ENCODE results near the gene MYH14. TPM values are rescaled to one million over a fixed set of nuclear protein-coding genes. Genes with fewer than 3 reads are reported as not detected.

MYH14 gene
- total and polyA plus RNA-seq, 2 of the 13 experiments (the other 11 are each of a cell fraction or from before 2014, with no cell fraction given): 5.5 to 5.8 TPM

DNA sequence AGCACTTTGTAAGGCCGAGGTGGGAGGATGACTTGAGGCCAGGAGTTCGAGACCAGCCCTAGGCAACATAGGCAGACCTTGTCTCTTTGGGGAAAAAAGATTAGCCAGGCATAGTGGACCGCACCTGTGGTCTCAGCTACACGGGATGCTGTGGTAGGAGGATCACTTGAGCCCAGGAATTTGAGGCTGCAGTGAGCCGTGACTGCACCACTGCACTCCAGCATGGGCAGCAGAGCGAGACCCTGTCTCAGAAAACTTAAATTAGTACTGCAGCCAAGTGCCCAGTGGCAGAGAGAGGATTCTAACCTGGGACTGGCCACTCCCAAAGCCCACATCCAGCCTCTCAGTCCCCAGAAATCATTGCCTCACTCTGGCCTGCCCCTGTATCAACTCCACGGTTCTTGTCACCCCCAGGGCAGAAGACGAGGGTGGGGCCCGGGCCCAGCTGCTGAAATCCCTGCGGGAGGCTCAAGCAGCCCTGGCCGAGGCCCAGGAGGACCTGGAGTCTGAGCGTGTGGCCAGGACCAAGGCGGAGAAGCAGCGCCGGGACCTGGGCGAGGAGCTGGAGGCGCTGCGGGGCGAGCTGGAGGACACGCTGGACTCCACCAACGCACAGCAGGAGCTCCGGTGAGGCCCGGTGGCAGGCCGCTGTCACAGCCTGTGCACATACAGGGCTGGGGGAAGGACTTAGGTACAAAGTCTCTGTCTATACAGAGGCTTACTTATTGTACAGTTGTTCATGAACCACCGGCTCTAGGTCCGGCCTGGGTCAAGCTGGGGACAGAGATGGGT, 72.4 kb downstream of the MYH14 start (continued):
- TF ChIP-seq, protein P1, sequence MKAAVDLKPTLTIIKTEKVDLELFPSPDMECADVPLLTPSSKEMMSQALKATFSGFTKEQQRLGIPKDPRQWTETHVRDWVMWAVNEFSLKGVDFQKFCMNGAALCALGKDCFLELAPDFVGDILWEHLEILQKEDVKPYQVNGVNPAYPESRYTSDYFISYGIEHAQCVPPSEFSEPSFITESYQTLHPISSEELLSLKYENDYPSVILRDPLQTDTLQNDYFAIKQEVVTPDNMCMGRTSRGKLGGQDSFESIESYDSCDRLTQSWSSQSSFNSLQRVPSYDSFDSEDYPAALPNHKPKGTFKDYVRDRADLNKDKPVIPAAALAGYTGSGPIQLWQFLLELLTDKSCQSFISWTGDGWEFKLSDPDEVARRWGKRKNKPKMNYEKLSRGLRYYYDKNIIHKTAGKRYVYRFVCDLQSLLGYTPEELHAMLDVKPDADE (CRISPR knock-in tag; IDR thresholded peaks at IDR 0.05): no peak
- TF ChIP-seq ZNF282 (IDR thresholded peaks at IDR 0.05; ENCODE audit: partially characterized antibody): no peak
- no peak for TF ChIP-seq ZNF431 (CRISPR knock-in tag; IDR thresholded peaks at IDR 0.05; ENCODE audit: borderline replicate concordance, low read depth)
- TF ChIP-seq, protein P2, sequence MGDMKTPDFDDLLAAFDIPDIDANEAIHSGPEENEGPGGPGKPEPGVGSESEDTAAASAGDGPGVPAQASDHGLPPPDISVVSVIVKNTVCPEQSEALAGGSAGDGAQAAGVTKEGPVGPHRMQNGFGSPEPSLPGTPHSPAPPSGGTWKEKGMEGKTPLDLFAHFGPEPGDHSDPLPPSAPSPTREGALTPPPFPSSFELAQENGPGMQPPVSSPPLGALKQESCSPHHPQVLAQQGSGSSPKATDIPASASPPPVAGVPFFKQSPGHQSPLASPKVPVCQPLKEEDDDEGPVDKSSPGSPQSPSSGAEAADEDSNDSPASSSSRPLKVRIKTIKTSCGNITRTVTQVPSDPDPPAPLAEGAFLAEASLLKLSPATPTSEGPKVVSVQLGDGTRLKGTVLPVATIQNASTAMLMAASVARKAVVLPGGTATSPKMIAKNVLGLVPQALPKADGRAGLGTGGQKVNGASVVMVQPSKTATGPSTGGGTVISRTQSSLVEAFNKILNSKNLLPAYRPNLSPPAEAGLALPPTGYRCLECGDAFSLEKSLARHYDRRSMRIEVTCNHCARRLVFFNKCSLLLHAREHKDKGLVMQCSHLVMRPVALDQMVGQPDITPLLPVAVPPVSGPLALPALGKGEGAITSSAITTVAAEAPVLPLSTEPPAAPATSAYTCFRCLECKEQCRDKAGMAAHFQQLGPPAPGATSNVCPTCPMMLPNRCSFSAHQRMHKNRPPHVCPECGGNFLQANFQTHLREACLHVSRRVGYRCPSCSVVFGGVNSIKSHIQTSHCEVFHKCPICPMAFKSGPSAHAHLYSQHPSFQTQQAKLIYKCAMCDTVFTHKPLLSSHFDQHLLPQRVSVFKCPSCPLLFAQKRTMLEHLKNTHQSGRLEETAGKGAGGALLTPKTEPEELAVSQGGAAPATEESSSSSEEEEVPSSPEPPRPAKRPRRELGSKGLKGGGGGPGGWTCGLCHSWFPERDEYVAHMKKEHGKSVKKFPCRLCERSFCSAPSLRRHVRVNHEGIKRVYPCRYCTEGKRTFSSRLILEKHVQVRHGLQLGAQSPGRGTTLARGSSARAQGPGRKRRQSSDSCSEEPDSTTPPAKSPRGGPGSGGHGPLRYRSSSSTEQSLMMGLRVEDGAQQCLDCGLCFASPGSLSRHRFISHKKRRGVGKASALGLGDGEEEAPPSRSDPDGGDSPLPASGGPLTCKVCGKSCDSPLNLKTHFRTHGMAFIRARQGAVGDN (CRISPR knock-in tag; IDR thresholded peaks at IDR 0.05): peak; percentile 96
- peak; percentile 25; the same call in 1 of the 2 replicates for TF ChIP-seq GATAD2A (CRISPR knock-in tag; IDR thresholded peaks at IDR 0.05)
- no peak for TF ChIP-seq RAD21 (CRISPR knock-in tag; IDR thresholded peaks at IDR 0.05)
- TF ChIP-seq, protein P3, sequence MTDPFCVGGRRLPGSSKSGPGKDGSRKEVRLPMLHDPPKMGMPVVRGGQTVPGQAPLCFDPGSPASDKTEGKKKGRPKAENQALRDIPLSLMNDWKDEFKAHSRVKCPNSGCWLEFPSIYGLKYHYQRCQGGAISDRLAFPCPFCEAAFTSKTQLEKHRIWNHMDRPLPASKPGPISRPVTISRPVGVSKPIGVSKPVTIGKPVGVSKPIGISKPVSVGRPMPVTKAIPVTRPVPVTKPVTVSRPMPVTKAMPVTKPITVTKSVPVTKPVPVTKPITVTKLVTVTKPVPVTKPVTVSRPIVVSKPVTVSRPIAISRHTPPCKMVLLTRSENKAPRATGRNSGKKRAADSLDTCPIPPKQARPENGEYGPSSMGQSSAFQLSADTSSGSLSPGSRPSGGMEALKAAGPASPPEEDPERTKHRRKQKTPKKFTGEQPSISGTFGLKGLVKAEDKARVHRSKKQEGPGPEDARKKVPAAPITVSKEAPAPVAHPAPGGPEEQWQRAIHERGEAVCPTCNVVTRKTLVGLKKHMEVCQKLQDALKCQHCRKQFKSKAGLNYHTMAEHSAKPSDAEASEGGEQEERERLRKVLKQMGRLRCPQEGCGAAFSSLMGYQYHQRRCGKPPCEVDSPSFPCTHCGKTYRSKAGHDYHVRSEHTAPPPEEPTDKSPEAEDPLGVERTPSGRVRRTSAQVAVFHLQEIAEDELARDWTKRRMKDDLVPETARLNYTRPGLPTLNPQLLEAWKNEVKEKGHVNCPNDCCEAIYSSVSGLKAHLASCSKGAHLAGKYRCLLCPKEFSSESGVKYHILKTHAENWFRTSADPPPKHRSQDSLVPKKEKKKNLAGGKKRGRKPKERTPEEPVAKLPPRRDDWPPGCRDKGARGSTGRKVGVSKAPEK (CRISPR knock-in tag; IDR thresholded peaks at IDR 0.05; ENCODE audit: borderline replicate concordance): no peak
- peak; percentile 42; the same call in 1 of the 2 replicates for TF ChIP-seq DPF2 (CRISPR knock-in tag; IDR thresholded peaks at IDR 0.05; ENCODE audit: borderline replicate concordance, low read depth)
- TF ChIP-seq NFYC (CRISPR knock-in tag; IDR thresholded peaks at IDR 0.05): no peak
- no peak for TF ChIP-seq EED (CRISPR knock-in tag; IDR thresholded peaks at IDR 0.05)
- TF ChIP-seq, protein P4, sequence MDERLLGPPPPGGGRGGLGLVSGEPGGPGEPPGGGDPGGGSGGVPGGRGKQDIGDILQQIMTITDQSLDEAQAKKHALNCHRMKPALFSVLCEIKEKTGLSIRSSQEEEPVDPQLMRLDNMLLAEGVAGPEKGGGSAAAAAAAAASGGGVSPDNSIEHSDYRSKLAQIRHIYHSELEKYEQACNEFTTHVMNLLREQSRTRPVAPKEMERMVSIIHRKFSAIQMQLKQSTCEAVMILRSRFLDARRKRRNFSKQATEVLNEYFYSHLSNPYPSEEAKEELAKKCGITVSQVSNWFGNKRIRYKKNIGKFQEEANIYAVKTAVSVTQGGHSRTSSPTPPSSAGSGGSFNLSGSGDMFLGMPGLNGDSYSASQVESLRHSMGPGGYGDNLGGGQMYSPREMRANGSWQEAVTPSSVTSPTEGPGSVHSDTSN (CRISPR knock-in tag; IDR thresholded peaks at IDR 0.05): no peak
- TF ChIP-seq PRPF4 (IDR thresholded peaks at IDR 0.05; ENCODE audit: low read depth, low read length, poor library complexity, severe bottlenecking): no peak
- TF ChIP-seq ZFP36L2 (CRISPR knock-in tag; IDR thresholded peaks at IDR 0.05): no peak
- no peak for TF ChIP-seq NFE2L2 (IDR thresholded peaks at IDR 0.05; ENCODE audit: low read length)
- TF ChIP-seq, protein P5, sequence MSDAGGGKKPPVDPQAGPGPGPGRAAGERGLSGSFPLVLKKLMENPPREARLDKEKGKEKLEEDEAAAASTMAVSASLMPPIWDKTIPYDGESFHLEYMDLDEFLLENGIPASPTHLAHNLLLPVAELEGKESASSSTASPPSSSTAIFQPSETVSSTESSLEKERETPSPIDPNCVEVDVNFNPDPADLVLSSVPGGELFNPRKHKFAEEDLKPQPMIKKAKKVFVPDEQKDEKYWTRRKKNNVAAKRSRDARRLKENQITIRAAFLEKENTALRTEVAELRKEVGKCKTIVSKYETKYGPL (CRISPR knock-in tag; IDR thresholded peaks at IDR 0.05): no peak
- no peak for TF ChIP-seq ZNF724P (CRISPR knock-in tag; IDR thresholded peaks at IDR 0.05; ENCODE audit: borderline replicate concordance)
- no peak for TF ChIP-seq MATR3 (CRISPR knock-in tag; IDR thresholded peaks at IDR 0.05)
- no peak for TF ChIP-seq TCF7L2 (IDR thresholded peaks at IDR 0.05; ENCODE audit: low read depth, low read length)
- TF ChIP-seq TCF12 (IDR thresholded peaks at IDR 0.05): no peak
- no peak; the same call in 1 of the 2 replicates for TF ChIP-seq TCF12 (CRISPR knock-in tag; IDR thresholded peaks at IDR 0.05)
- no peak for TF ChIP-seq U2AF1 (optimal IDR thresholded peaks at IDR 0.05; ENCODE audit: low read depth, low read length)
